ENCODE results near the gene HOXA10.

Gene HOXA10

DNA sequence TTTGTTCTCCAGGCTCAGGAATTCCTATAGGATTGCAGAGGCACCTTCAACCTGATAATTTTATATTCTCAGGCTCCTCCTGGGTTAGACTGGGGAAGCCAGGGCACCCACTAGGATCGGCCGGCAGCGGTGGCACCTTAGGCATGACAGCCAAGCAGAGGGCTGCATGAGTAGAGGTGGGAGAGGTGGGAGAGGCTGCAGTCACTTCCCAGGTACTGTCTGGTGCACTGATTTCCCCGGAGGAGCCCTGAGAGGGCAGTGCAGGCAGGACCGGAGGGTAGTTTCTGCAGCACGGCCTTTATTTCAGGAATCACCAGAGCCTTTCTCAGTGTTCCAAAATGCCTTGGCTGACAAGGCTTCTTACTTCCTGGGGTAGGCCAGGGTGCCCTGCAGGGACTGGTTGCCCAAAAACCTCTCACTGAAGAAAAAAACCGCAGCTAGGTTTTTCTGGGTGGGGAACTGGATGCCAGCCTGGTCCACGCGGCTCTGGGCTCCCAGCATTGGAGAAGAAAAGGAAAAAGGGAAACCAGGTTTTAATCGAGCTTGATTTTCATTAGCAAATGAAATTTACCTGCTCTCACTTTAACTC lies 29.3 kb upstream of the HOXA10 start:
- no peak for DNase-seq

DNA sequence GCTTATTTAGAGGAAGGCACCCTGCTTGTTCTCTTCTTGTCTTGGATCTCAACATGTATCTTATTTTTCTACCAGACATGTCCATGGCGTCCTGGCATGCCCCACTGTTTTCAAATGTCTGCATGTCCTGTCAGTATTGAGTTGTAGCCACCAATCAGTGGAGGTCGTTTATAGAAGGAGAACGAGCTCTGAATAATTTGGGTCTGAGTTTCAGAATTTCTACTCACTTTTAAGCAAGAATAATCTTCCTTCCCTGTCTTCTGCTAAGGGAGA lies 28.7 kb upstream of the HOXA10 start:
- no peak for DNase-seq

DNA sequence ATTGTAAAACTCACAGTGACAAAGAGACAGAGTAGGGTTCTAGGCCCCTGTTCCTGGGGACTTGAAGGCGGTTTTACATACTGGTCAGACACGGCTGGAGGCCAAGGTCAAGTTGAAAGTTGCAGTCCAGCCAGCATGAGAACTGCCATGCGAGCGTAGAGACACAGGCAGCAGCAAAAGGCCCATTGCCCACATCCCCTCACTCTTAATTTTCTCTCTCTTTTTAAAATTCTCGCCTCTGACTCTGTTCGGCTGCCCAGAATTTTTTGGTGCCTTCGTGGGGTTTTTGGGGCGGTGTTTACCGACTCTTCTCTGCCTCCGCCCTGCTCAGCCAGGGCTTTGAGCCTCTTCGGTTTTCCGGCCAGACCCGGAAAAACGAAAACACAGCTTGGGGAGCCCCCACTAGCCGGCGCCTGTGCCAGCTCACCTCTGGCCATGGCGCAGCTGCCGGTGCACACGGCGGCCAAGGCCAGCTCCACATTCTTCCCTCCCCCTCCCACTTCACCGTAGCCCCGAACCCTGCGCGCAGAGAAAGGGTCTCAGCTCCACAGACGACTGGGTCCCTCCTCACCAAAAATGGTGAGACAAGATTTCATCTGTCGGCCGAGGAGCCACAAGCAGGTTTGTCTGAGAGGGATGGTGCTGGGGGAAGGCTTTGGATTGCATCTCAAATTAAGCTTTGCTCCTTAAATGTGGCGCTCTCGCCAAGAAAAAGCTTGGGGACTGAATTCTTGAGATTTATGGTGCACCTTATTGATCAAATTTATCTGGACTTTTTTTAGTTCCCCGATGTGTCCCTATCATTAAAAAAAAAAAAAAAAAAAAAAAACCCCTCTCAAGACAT lies 28.1 kb upstream of the HOXA10 start:
- no peak for DNase-seq

DNA sequence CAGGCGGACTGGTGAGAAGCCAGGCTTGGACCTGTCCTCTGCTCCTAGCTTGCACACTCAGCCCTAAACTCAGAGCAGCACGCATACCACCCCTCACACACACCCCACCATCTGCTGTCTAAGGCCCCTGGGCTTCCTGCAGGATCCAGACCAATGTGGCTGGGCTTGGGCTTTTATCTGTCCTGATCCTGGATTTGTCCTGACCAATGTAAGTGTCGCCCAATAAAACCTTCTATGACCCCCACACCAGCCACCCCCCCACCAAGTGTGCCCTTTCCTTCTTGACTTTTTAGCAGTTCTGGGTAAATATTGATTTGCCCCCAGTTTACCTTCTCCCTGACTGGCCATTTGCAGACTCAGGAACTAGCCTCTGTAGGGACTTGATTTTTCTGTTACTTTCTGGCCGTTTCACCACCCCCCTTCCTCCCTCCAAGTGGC lies 27.5 kb upstream of the HOXA10 start:
- DNase-seq: no peak

GRCh38 chr7:27200761-27201579 lies 26.9 kb upstream of the HOXA10 start:
- no peak for DNase-seq

- DNase-seq: no peak
Measured at GRCh38 chr7:27199849-27200760, 26.0 kb upstream of the HOXA10 start, which contains the start of gene HOXA13. HOXA13 (minus strand) TSS chr7:27200091; CDS start chr7:27200077, 14 bp downstream.

GRCh38 chr7:27198871-27199801 lies 25.0 kb upstream of the HOXA10 start:
- no peak for DNase-seq

DNA sequence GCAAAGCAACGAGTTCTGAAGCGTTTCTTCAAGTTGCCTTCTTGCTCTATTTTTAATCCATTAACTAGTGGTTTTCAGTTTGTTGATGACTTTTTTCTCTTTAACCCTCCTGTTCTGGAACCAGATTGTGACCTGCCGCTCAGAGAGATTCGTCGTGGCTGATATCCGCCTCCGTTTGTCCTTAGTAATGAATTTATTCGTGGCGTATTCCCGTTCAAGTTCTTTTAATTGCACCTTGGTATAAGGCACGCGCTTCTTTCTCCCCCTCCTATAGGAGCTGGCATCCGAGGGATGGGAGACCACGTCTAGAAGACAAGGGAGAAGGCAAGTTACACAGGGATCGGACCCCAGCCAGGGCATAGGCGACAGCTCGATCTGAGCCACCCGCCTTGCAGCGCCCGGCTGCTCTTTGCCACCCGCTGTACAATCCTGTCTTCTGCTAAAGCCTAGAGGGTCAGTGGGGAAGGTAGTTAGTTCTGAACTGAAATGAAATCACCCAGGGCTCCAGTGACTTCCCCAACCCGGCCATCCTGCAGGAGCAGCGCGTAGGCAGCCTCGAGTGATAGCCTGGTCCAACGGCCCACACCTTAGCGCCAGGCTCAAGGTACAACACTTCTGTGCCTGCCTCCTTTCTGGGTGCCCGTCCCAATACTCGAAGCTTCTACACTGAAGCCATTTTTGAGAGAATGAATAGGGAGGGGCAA lies 24.2 kb upstream of the HOXA10 start:
- DNase-seq: no peak

GRCh38 chr7:27197137-27198042 lies 23.3 kb upstream of the HOXA10 start:
- DNase-seq: no peak

DNA sequence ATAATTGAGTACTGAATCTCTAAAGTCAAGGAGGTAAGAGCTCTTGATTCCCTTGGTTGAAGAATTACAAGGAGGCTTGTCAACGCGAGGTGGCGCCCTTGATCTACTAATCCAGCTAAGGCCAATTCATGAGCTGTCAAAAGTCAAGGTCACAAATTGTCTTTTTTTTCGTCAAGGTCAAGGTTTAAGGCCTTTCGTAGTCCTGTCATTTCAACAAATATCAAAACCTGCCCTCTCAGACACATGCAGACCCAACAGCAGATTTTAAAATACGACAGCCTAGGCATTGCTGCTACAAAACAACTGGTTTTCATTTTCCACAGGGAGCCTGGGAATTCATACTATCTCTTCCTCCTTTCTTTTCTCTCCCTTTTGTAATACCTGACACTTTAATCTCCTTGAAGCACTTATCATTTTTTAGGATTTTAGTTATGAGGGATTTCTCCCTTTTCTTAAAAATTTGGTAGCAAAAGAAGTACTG lies 22.2 kb upstream of the HOXA10 start:
- peak; percentile 74 for DNase-seq

- no peak for DNase-seq
Measured at GRCh38 chr7:27194686-27195379, 20.7 kb upstream of the HOXA10 start.

DNA sequence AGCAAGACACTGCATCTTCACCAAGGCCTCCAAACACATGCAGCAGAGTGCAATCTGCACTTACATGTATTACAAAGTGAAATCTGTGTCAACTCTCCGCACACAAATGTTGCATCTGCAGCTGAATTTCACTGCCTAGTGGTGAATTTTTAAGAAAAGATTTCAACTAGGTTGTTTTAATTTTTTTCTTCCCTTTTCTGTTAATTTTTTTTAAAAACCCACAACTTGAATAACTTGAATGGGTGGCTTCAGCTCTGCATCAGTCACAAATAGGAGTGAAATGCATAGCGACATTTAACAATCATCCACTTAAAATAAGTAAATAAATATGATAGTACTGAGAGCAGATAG lies 19.9 kb upstream of the HOXA10 start:
- DNase-seq: no peak

- no peak for DNase-seq
Measured at GRCh38 chr7:27193335-27194001, 19.3 kb upstream of the HOXA10 start.

GRCh38 chr7:27192546-27193334 lies 18.6 kb upstream of the HOXA10 start:
- DNase-seq: no peak

DNA sequence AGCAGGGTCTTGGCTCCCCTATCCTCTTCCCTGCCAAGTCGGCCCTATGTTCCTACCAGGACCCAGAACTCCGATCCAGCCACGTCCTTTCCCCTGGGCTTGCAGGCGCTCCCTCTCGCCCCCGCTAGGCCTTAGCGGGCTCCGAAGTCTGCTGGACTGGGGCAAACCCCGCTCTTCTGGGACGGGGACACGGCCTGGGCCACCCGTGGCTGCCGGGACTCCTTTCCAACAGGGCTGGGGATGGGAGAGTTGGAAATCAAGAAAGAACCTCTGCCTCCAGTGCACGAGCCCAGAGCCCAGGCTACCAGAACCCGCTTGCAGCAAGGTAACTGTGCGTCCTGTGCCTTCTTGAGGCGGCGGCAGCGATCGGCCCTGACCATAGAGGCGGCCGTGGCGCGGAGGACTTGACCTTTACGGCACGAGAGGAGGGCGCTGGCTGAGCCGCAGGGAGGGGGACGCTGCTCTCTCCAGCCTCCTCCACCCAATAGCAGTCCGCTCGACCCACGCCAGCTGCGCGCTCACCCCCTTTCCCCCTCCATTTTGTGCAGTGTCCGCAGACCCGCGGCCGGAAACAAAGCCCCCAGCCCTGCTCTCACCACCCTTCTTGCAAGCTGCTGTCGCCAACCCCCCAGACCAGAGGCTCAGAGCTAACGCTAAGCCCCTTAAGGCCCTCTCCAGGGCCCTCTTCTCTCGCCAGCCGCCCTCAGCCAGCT lies 17.9 kb upstream of the HOXA10 start:
- no peak for DNase-seq

GRCh38 chr7:27191161-27191731 lies 17.1 kb upstream of the HOXA10 start:
- DNase-seq: no peak
